Astrocyte of the cerebellum (primary cell): Measurements from ENCODE around the gene OPRM1.

ENCODE experiments used
- DNase-seq: peaks from one replicate; pipeline ENCODE4 v3.0.0-alpha.2; 2011; ENCODE audit warnings: low read depth
- H3K4me3 ChIP-seq: 2 replicates; pipeline ENCODE4 v1.5.1; 2011; ENCODE audit warnings: mild to moderate bottlenecking, low read depth, low read length, moderate library complexity
- CTCF ChIP-seq: IDR thresholded peaks from 2 replicates; pipeline ENCODE4 v1.5.1; 2012; ENCODE audit warnings: low read length, low read depth, moderate library complexity, mild to moderate bottlenecking; ENCODE audit errors: missing control alignments
- in situ Hi-C: cut with HindIII; loops from 2 replicates; pipeline ENCODE4 v1.10.0; 2017; ENCODE audit warnings: low sequenced_read_pairs

Gene OPRM1

DNA sequence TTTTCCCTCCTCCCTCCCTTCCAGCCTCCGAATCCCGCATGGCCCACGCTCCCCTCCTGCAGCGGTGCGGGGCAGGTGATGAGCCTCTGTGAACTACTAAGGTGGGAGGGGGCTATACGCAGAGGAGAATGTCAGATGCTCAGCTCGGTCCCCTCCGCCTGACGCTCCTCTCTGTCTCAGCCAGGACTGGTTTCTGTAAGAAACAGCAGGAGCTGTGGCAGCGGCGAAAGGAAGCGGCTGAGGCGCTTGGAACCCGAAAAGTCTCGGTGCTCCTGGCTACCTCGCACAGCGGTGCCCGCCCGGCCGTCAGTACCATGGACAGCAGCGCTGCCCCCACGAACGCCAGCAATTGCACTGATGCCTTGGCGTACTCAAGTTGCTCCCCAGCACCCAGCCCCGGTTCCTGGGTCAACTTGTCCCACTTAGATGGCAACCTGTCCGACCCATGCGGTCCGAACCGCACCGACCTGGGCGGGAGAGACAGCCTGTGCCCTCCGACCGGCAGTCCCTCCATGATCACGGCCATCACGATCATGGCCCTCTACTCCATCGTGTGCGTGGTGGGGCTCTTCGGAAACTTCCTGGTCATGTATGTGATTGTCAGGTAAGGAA, at the start of gene OPRM1:
Gene OPRM1 (plus strand): TSS at position 10 of the 612 bp plus-strand sequence. CDS start 305 bp downstream, at position 315.
- DNase-seq: peak; percentile 28
- TF ChIP-seq CTCF: no peak
- no peak within 1 kb of the TSS for H3K4me3 ChIP-seq
- in situ Hi-C loops: no loop called here

DNA sequence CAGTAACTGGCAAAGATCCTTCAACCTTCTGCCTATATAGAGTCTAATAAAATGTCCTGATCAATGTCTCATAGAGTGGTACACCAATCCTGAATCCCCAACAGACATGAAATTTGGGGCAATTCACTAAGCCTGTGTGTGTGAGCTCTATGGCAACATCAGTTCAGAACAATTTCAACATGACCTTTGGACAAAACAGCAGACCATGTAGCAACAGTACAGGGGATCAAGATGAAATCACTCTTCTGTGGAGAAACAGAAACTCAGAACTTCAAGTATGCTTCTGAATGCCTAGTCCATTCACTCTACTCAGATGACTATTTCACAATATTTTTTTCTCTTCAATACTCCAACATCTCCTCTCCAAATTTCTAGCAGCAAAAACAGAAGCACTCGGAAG, 49.1 kb upstream of the OPRM1 start:
- no peak for DNase-seq
- no peak overlapping the region for H3K4me3 ChIP-seq
- no peak for TF ChIP-seq CTCF
- in situ Hi-C loops: no loop called here

GRCh38 chr6:153994004-153994403, 45.0 kb upstream of the OPRM1 start:
- H3K4me3 ChIP-seq: no peak overlapping the region
- in situ Hi-C loops: no loop called here
- DNase-seq: no peak
- no peak for TF ChIP-seq CTCF

GRCh38 chr6:153994811-153995210, 44.2 kb upstream of the OPRM1 start:
- no peak for DNase-seq
- no peak overlapping the region for H3K4me3 ChIP-seq
- in situ Hi-C loops: no loop called here
- no peak for TF ChIP-seq CTCF

DNA sequence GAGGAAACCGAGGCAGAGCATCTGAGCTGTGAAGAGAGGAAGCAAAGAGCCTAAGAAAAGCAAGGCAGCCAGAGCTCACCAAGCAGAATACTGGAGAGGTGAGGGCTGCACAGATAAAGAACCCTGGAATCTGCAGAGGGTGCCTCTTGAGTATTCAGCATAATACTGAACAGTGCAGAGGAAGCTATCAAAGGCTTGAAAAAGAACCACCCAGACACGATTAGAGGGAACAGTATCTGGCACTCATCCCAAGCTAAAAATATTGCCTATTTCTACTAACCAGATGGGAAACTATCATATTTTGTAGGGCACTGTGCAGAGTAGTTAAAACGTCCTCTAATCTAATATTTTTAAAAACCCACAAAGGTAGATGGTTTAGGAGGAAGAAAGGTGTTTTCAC, 41.8 kb upstream of the OPRM1 start:
- no peak overlapping the region for H3K4me3 ChIP-seq
- no peak for TF ChIP-seq CTCF
- DNase-seq: no peak
- in situ Hi-C loops: no loop called here

DNA sequence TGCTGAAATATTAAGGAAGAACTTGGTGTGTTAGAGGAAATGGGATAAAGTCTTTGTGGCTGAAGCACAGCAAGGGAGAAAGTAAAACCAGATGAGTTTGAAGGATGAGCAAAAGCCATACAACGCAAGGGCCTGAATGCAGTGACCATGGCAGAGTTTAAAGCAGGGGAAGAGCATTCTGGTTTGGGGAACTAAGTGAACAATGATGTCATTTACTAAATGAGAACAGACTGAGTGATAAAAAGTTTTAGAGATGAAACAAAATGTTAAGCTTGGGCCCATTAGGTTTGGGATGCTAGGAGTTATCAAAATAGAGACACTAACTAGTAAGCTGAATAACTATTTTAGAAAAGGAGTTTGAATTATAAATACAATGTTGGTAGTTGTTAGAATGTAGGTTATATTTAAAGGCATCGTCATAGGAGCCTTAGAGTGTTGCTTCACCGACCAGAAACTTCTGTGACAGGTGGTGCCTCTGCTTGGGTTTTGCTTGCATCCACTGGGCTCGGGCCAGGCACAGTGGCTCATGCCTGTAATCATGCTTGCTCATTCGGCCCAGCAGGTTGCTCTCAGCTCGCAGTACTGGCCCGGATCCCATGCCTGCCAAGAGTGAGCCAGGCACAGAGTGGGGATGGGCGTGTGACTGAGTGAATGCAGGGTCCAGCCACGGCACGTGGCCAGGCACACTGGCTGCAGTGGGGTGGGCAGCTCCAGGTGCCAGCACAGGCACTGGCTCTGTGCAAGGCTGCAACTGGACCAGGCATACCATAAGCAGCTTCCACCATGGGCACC, 37.4 kb upstream of the OPRM1 start:
- no peak overlapping the region for H3K4me3 ChIP-seq
- TF ChIP-seq CTCF: no peak
- DNase-seq: no peak
- in situ Hi-C loops: no loop called here
